HG03457 (cell line): ENCODE data around the gene COL28A1.

Experiments used
- ATAC-seq: cut with Tn5 transposase; IDR thresholded peaks from one replicate; pipeline ENCODE4 v1.9.1; 2021; ENCODE audit warnings: moderate number of reproducible peaks; ENCODE audit not compliant: unreplicated experiment

Gene COL28A1

DNA sequence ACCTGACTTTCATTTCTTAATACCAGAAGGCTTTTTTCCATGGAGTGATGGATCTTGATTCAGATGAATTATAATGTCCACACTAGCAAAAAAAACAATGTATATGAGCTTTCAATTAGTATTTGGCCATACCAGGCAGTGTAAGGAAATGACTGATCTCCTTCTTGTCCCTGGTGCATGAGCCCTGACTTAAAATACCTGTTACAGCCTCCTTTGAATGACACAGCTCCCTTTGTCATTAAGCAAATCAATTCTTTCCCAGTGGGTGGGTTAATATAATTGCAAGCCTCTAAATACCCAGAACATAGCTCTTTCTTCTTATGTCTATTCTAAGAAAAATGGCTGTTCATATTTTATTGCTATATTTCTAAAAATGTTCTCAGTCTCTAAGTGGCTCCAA, 188.6 kb downstream of the COL28A1 start:
- no peak for ATAC-seq

DNA sequence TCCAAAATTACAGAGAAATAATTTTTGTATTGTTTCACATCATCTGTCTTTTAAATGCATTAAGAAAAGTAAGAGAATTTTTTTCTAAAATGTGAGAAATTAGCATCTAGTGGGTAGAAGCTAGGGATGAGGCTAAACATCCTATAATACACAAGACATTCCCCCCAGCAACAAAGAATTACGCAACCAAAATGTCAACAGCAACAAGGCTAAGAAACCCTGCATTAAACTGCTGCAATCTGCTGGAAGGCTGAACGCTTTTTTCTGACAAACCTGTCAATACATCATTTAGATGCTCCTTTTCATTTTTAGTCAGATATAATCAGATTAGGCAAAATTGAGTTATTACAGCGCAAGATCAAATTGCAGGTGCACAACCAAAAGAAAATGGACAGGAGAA, 191.1 kb downstream of the COL28A1 start:
- ATAC-seq: no peak

DNA sequence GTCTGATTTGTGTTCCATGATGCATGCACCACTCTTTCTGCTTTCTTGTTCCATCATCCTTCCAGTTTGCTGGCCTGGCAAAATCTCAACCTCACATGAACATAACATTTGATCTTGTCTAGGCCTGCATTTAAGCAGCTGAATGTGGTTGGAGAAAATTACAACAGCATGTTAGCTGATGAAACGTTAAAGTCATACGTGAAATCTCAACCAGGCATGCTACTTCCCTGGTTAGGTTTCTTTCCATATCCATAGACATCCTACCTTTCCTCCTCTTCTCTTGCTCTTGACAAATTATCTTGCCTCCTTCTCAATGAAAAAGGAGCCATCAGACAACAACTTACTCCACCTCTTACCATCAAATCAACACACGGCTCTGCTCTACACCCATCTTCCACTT, 199.8 kb downstream of the COL28A1 start:
- ATAC-seq: no peak

DNA sequence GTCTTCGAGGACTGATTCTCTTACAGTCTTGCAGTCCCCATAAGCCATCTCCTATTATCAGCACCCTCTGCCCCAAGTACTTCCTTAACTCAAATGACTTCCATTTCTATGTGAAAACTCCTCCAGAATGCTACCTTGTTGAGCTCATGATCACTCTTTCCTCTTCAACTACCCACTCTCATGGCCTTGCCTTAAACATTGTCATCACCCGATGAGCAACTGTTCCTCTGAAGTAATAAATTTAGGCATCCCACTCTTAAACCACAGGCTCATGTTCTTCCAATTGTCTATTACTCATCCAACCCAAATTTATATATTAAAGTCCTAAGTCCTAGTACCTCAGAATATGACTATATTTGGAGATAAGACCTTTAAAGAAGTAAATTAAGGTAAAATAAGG, 200.5 kb downstream of the COL28A1 start:
- no peak for ATAC-seq

DNA sequence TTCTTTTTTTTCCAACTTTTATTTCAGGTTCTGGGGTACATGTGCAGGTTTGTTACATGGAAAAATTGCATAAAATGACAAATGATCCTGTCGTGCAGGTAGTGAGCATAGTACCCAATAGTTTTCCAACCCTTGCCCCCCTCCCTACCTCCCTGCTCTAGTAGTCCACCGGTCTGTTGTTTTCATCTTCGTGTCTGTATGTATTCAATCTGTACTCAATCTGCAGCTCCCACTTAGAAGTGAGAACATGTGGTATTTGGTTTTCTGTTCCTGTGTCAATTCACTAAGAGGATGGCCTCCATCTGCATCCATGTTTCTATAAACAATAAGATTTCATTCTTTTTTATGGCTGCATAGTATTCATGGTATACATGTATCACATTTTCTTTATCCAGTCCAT, 202.1 kb downstream of the COL28A1 start:
- ATAC-seq: no peak

DNA sequence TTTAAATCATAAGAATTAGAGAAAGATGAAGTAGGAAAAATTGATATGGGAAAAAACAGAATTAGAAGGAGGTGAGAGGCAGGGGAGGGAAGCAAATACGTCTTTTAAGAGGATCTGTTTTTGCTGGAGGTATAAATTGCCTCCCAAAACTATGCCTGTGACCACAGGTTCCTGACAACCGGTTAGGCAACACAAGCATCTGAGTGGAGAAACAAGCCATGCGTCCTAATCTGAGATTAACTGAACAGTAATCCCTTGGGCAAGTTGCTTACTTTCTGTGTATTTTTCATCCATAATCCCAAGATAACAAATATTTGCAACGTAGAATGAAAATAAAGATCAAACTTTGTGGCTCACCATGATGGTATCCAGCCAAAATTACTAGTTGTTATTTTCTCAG, 204.2 kb downstream of the COL28A1 start:
- no peak for ATAC-seq

DNA sequence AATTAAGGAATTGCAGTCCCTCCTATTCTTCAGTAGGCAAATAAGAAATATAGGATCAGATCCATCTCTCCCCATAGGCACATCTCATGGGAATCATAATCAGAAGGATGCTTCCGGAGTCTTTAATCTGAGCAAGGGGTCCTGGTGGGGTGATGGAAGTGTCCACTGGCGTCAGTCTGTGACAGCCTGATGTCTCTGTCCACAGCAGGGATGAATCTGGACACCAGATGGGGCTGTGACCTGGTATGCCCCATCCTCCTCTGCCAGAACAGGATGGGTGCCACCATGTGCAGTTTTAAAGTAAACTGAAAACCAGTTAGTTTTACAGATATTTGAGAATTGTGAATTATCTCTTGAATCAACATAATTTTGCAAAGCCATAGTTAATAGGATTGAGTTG, 204.7 kb downstream of the COL28A1 start:
- no peak for ATAC-seq

DNA sequence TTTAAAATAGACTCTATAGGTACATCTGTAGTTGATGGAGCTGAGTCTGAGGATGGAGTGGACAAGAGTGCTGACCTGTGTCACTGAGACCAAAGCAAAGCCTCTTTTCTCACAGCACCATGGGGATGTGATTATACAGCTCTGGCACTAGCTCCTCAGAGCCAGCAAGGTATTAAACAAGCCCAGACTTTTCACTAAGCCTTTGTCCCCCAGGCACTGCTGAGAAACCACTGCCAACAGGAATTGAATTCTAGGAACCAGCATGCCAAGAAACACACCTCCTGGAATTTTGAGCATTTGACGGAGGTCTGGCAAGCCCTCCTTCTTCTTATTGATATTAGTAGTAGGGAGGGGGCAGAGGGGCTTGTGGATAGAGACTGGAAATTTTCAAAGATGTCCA, 206.3 kb downstream of the COL28A1 start:
- no peak for ATAC-seq

DNA sequence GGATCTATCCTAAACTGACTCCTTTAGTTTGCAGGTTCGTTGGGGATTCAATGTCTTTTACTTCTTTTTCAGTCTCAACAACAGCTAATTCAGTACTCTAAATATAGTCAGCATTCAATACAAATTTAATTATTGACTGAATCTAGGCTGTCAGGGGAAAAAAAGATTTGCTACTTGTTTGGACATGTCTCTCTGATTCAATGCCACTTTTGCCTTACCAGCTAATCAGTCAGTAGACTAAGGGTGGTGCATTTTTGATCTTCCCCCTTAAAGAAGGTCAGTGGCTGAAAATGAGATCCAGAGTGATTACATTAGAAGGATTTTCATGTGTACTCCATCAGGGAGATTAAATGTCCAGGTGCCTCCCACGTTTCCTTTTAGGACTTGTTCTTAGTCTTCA, 208.2 kb downstream of the COL28A1 start:
- ATAC-seq: no peak

DNA sequence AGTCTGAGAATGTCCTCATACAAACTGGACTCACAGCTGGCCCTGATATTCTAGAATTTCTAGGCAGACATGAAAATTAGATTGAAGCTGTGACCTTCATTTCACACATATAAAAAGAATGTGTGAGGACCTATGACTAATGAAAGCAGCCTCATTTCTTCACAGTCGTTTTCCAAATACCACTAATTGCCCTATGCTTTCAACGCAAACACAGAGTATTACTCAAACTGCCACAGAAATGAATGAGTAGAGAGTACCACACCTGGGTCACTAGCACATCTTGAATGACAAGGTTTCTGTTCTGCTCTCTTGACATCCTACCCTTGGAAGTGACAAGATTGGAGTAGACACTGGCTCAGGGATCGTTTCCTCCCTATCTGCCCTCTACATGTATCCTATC, 211.0 kb downstream of the COL28A1 start:
- ATAC-seq: no peak

DNA sequence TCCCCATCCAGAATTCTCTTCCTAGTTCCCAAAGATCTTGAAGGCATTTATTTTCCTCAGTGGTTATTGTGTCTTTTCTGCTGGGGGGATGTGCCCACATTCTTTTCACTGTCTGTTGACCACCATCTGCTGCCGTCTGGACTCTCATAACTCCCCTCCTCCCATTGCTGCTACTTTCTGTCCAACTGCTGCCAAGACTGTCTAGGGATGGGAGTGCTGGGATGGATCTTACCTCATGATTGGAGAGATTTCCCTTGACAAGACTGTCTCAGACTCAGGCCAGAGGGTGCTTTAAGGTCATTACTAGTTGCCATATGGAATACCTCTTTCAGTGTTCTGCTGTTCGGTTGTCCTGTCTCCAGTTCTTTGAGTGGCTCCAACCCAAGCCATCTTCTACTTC, 211.8 kb downstream of the COL28A1 start:
- ATAC-seq: no peak

DNA sequence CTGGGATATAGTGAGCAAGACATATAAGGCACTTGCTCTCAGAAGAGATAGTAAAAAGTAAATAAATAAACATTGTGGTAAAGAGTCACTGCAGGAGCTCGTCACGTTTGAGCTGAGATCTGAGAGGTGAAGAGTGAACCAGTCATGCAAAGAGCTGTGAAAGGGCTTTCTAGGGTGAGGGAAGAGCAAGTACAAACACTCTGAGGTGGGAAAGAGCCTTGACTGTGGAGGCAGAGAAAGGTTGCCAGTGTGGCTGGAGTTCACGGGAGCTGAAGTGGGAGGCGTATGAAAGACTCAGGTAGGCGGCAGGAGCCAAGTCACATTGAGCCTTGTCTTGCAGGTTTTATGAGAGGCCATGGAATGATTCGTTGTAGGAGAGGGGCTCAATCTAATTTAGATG, 212.3 kb downstream of the COL28A1 start:
- ATAC-seq: no peak

DNA sequence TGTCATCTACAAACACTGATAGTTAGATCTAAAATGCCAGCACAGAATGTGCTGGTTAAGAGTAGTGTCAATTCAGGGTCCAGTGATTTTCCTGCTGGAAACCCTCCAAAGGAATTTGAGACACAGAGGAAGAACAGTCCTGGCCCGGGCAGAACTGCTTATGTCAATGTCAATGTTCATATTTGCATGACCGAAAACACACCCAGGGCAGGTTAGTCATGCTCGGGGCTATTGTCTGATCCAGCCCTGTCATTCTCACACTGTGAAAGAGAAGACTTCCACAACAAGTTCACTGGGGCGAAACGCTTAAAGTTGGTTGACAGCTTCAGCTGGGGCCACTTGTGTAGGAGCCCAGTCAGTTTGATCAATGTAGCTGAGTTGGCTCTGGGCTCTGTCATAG, 214.0 kb downstream of the COL28A1 start:
- ATAC-seq: peak; percentile 82

DNA sequence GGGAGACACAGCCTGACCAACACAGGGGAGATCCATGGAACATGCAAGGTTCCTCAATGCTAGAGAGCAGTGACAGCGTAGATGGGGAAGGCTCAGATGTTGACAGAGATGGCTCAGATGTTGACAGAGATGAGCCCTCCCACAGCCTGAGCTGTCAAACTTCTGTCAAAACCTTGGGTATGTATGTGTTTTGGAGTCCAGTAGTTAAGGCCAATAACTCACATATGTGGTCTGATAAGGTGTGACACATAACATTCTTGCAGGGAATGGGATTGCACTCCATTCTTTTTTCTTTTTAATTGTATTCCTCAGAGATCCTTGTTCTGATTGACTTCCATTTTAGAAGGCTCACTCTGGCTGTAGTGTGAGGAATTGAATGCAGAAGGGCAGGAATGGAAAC, 217.1 kb downstream of the COL28A1 start:
- no peak for ATAC-seq

DNA sequence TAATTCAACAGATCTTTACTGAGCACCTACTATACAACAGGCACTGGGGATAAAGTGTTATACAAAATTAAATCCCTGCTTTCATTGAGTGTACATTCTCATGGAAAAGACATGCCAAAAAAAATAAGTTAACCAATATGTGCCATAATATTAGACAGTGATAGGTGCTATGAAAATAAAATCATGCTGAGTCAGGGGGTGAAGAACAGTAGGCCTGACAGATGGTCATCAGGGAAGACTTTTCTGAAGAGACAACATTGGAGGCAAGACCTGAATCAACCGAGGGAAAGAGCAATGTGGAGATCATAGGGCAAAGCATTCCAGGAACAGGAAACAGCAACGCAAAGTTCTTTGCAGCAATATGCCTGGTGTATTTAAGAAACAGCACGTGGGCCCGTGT, 217.8 kb downstream of the COL28A1 start:
- ATAC-seq: no peak

DNA sequence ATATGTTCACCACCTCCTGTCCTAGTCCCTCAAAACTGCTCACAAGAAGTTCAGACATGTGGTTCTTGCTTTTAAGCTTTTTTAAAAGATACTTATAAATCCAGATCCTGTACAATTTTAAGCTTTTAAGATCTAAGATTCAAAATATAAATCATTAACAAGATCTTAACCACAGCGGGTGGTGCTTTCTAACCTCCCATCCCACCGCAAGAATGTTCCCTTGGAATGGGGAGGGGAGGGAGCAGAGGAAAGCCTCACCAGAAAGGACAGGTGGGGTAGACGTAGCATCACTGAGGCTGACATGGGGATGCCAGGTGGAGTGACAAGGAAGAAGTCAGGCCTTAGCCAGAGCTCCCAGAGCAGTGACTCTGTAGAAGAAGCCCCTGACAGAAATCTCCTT, 219.8 kb downstream of the COL28A1 start:
- ATAC-seq: no peak

DNA sequence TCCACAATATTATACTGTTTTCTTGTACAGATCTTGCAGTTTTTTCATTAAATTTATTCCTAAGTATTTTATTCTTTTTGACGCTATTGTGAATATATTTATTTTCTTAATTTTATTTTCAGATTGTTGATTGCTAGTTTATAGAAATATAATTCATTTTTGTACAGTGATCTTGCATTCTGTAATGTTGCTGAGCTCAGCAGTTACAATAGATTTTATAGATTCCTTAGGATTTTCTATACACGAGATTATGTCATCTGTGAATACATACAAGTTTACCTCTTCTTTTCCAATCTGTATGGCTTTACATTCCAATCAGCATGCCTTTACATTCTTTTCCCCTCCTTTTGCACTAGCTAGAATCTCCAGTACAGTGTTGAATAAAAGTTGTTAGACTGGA, 223.3 kb downstream of the COL28A1 start:
- ATAC-seq: no peak

DNA sequence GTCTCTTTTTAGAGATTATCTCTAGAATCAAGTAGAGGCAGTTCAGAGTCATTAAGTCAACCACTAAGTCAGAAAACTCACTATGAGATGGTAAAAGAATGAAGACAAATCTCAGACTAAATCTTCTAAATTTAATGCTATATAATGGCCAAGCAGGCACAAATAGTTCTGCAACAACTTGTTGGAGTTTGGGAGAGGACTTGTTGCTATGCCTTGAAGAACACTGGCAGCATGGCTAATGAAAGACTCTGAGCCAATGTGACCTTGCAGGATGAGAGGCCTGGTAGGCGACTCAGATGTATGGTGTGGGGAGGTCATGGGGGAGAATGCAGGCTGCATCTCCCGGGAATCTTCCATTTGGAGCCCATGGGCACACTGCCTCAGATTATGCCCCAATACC, 224.7 kb downstream of the COL28A1 start:
- ATAC-seq: no peak

DNA sequence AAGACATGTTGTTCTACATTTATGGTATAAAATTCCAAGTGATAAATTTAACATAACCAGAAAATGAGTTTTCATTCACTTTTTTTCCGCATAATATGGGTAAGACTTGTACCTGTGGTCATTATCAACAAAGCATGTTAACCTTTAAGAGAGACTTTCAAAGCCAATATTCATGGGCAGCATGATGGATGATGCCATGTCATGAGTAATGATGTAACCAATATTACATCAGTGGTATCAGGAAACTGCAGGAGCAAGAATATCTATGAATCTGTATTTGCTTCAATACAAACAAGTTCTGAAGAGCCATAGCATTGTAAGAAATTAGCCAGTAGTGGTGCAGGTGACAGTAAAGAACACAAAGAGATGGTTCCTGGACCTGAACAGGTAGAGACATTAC, 226.5 kb downstream of the COL28A1 start:
- no peak for ATAC-seq
